Hepatocyte (in vitro differentiated cells): Measurements from ENCODE around the gene CORO1C. TPM values are rescaled to one million over a fixed set of nuclear protein-coding genes. Genes with fewer than 3 reads are reported as not detected.

ENCODE experiments used
- DNase-seq: peaks from one replicate; pipeline ENCODE4 v3.0.0-alpha.2; 2016; ENCODE audit warnings: low spot score
- H2AFZ ChIP-seq: fragments of 200-600 bp; sonication (generic); 2 replicates; pipeline ENCODE4 v1.6.0; 2016; ENCODE audit warnings: antibody characterized with exemption, mild to moderate bottlenecking
- H3K27ac ChIP-seq: fragments of 200-600 bp; sonication (generic); 2 replicates; pipeline ENCODE4 v1.5.1; 2016; ENCODE audit warnings: mild to moderate bottlenecking
- H3K27me3 ChIP-seq: fragments of 200-600 bp; sonication (generic); 2 replicates; pipeline ENCODE4 v1.6.1; 2016
- H3K36me3 ChIP-seq: fragments of 200-600 bp; sonication (generic); replicated peaks from 2 replicates; pipeline ENCODE4 v1.5.1; 2016; ENCODE audit warnings: low read depth; ENCODE audit not compliant: insufficient read depth
- H3K4me1 ChIP-seq: fragments of 200-600 bp; sonication (generic); 2 replicates; pipeline ENCODE4 v1.5.1; 2016; ENCODE audit warnings: mild to moderate bottlenecking, moderate library complexity; ENCODE audit not compliant: insufficient read depth
- H3K4me2 ChIP-seq: fragments of 200-600 bp; sonication (generic); 2 replicates; pipeline ENCODE4 v1.6.0; 2016
- H3K4me3 ChIP-seq: fragments of 200-600 bp; sonication (generic); 2 replicates; pipeline ENCODE4 v1.5.1; 2016; ENCODE audit warnings: mild to moderate bottlenecking
- H3K79me2 ChIP-seq: fragments of 200-600 bp; sonication (generic); 2 replicates; pipeline ENCODE4 v1.6.0; 2017; ENCODE audit warnings: mild to moderate bottlenecking
- H3K9me2 ChIP-seq: fragments of 200-600 bp; sonication (generic); replicated peaks from 2 replicates; pipeline ENCODE4 v1.6.0; 2017; ENCODE audit warnings: mild to moderate bottlenecking; ENCODE audit not compliant: insufficient read depth
- H3K9me3 ChIP-seq: fragments of 200-600 bp; sonication (generic); 2 replicates; pipeline ENCODE4 v1.5.1; 2016; ENCODE audit warnings: low read depth, mild to moderate bottlenecking
- H4K20me1 ChIP-seq: fragments of 200-600 bp; sonication (generic); 2 replicates; pipeline ENCODE4 v1.6.0; 2016; ENCODE audit warnings: mild to moderate bottlenecking; ENCODE audit not compliant: insufficient read depth, poor library complexity, severe bottlenecking
- EZH2 ChIP-seq: fragments of 200-600 bp; sonication (generic); IDR thresholded peaks from 2 replicates; pipeline ENCODE4 v1.6.1; 2016; ENCODE audit warnings: antibody characterized with exemption, mild to moderate bottlenecking, borderline replicate concordance
- EZH2phosphoT487 ChIP-seq: fragments of 200-600 bp; sonication (generic); IDR thresholded peaks from one replicate; pipeline ENCODE4 v1.6.1; 2018; ENCODE audit warnings: antibody characterized with exemption, mild to moderate bottlenecking, low read depth, moderate library complexity; ENCODE audit not compliant: unreplicated experiment, severe bottlenecking
- WGBS: methylation state at CpG from one replicate; pipeline ENCODE4 v1.1.6; 2016; ENCODE audit warnings: low lambda C conversion rate; ENCODE audit errors: missing lambda C conversion rate; 5-methylcytosine and 5-hydroxymethylcytosine counted together
- polyA plus RNA-seq: library from polyadenylated mRNA; unstranded; fragments of >200 nt; fragmentation: Nextera tagmentation; extraction: Ambion mirVana; gene quantifications from 2 replicates; pipeline ENCODE4 v1.2.1, GENCODE V29; 2016
- total RNA-seq: library from RNA; depleted of rRNA; stranded (reverse); fragments of >200 nt; gene quantifications from 2 replicates; pipeline ENCODE4 v1.2.3, GENCODE V29; 2014
- TF ChIP-seq, protein P1 (sequence below): fragments of 200-600 bp; sonication (generic); IDR thresholded peaks from 2 replicates; pipeline ENCODE4 v1.5.1; 2016; ENCODE audit warnings: antibody characterized with exemption, mild to moderate bottlenecking; ENCODE audit not compliant: poor library complexity

Gene CORO1C
- total and polyA plus RNA-seq, 2 experiments from 2014 or later: 110 to 137 TPM

DNA sequence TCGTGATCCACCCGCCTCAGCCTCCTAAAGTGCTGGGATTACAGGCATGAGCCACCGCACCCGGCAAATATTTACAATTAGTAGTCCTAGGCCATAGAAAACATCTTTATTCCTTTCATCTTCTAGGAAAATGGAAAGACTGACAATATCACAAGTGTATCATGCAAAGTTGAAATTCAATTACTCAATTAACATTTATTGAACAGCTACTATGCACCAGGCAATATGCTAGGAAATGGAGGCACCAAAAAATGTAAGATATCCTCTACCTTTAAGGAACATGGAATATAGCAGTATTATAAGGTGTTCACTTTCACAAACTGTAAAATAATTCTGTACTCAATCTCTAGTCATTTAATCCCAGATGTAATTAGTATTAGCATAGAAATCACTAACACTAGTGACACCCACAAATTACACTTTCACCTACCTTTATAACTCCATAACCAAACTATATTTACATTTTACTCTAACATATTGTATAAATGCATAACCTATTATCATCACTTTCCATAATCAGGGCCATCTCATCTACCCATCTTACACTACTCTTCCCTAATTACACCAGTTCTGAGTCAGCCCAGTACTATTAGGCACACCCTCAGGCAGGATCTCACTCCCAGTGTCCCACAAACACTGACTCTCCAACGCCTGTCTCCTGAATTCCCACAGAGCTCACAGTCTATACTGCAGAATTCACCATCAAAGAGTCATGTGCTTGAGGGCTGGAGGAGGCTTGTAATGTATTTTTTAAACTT, 10.4 kb downstream of the CORO1C start:
- DNase-seq: no peak
- Histone ChIP-seq H3K4me2 (no peak overlapping the region), H3K9me2 (no peaks in the 10 kb centered on the region), H3K9me3 (no peaks in the 10 kb centered on the region), H2AFZ (no peak overlapping the region), H4K20me1 (peaks cover 78% of the 10 kb centered on the region), H3K36me3 (no peaks in the 10 kb centered on the region), H3K27ac (no peak overlapping the region), H3K27me3 (no peaks in the 10 kb centered on the region), H3K4me1 (peaks cover 28% of the 10 kb centered on the region), H3K79me2 (peaks cover 100% of the 10 kb centered on the region), H3K4me3 (no peak overlapping the region)
- 87% methylated on average over 5 of the region's 5 CpGs for WGBS
- TF ChIP-seq EZH2phosphoT487 (no peak), EZH2 (no peak)
- TF ChIP-seq, protein P1, sequence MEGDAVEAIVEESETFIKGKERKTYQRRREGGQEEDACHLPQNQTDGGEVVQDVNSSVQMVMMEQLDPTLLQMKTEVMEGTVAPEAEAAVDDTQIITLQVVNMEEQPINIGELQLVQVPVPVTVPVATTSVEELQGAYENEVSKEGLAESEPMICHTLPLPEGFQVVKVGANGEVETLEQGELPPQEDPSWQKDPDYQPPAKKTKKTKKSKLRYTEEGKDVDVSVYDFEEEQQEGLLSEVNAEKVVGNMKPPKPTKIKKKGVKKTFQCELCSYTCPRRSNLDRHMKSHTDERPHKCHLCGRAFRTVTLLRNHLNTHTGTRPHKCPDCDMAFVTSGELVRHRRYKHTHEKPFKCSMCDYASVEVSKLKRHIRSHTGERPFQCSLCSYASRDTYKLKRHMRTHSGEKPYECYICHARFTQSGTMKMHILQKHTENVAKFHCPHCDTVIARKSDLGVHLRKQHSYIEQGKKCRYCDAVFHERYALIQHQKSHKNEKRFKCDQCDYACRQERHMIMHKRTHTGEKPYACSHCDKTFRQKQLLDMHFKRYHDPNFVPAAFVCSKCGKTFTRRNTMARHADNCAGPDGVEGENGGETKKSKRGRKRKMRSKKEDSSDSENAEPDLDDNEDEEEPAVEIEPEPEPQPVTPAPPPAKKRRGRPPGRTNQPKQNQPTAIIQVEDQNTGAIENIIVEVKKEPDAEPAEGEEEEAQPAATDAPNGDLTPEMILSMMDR: no peak

DNA sequence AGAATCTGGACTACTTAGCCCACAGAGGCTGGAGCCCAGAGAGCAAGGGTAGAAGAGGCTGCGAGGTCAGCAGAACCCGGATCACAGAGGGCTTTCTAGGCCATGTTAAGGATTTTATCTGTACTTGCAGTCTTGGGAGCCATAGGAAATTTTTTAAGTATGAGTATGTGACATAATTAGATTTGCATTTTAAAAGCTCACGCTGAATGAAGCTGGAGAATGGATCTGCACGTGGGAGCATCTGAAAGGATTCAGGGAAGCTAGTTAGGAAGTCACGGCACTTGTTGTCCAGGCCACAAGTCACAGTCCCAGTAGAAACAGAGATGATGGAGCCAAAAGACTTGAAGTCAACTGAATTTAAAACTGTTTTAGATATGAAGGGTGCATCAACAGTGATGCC, 14.1 kb downstream of the CORO1C start:
- DNase-seq: no peak
- Histone ChIP-seq H3K27me3 (no peaks in the 10 kb centered on the region), H3K4me2 (no peak overlapping the region), H4K20me1 (peaks cover 76% of the 10 kb centered on the region), H3K9me2 (no peaks in the 10 kb centered on the region), H2AFZ (no peak overlapping the region), H3K9me3 (no peaks in the 10 kb centered on the region), H3K36me3 (no peaks in the 10 kb centered on the region), H3K4me1 (peaks cover 11% of the 10 kb centered on the region), H3K27ac (no peak overlapping the region), H3K4me3 (no peak overlapping the region), H3K79me2 (peaks cover 100% of the 10 kb centered on the region)
- TF ChIP-seq EZH2phosphoT487 (no peak), EZH2 (no peak)
- TF ChIP-seq, protein P1: no peak
- 90% methylated on average over 5 of the region's 5 CpGs for WGBS

DNA sequence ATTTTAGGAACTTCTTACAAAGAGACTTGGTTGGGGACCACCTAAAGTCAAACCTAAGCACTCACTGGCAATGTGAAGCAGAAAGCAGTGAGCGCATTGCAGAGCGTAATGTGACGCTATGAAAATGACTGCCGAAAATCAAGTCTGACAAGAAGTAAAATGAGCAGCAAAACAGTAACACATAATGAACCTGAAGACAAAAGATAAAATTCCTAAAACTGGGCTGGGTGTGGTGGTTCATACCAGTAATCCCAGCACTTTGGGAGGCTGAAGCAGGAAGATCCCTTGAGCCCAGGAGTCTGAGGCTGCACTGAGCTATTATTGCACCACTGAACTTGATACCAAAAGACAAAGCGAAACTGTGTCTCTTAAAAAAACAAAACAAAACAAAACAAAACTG, 16.5 kb downstream of the CORO1C start:
- H3K9me2 ChIP-seq: no peaks in the 10 kb centered on the region
- H3K4me1 ChIP-seq: no peaks in the 10 kb centered on the region
- H3K36me3 ChIP-seq: no peaks in the 10 kb centered on the region
- no peak for DNase-seq
- H3K27ac ChIP-seq: no peak overlapping the region
- TF ChIP-seq, protein P1: no peak
- TF ChIP-seq EZH2phosphoT487 (no peak), EZH2 (no peak)
- H3K79me2 ChIP-seq: peaks cover 100% of the 10 kb centered on the region
- no peak overlapping the region for H3K4me3 ChIP-seq
- no peaks in the 10 kb centered on the region for H3K9me3 ChIP-seq
- WGBS: 95% methylated on average over 5 of the region's 5 CpGs
- H4K20me1 ChIP-seq: peaks cover 67% of the 10 kb centered on the region
- H3K4me2 ChIP-seq: no peak overlapping the region
- no peaks in the 10 kb centered on the region for H3K27me3 ChIP-seq
- no peak overlapping the region for H2AFZ ChIP-seq
